A673 (cell line): ENCODE results near the gene OR7D2. TPM values are rescaled to one million over a fixed set of nuclear protein-coding genes. Genes with fewer than 3 reads are reported as not detected.
A peak's percentile ranks its signal among the peaks of the same experiment; 100 is the strongest.
"Not testable (repeated sequence)": the region's sequence is repeated elsewhere in the genome, so short reads cannot be mapped to it uniquely, and the experiment has no call there.

Source experiments
- BruUV-seq: library from RNA; stranded (reverse); fragments of 400-500 nt; replicated peaks from 2 replicates; lab custom pipeline; 2021; lab: Mats Ljungman, UMichigan
- CTCF ChIA-PET: fragments of 300-600 bp; sonication (Branson Sonifier 250); formaldehyde crosslinking; loops from one replicate; lab custom pipeline; 2022; ENCODE audit warnings: antibody characterized with exemption; lab: Charles Lee
- POLR2A ChIA-PET: fragments of 300-600 bp; sonication (Branson Sonifier 250); formaldehyde crosslinking; loops from one replicate; lab custom pipeline; 2022; ENCODE audit warnings: antibody characterized with exemption; ENCODE audit not compliant: low non-redundant PET; lab: Charles Lee
- DNase-seq: peaks from one replicate; pipeline ENCODE4 v3.0.0-alpha.2; 2015; ENCODE audit warnings: low spot score
- H3K27ac ChIP-seq: fragments of 200-600 bp; sonication (generic); 2 replicates; pipeline ENCODE4 v1.5.1; 2016; ENCODE audit warnings: mixed run types, low read depth, mild to moderate bottlenecking, mixed read lengths, antibody characterized with exemption, low read length; ENCODE audit not compliant: poor library complexity, severe bottlenecking
- H3K27me3 ChIP-seq: fragments of 200-600 bp; sonication (generic); replicated peaks from 2 replicates; pipeline ENCODE4 v1.6.1; 2017; ENCODE audit warnings: mixed run types, low read depth, mild to moderate bottlenecking, mixed read lengths, antibody characterized with exemption, low read length; ENCODE audit not compliant: insufficient read depth, poor library complexity
- H3K36me3 ChIP-seq: fragments of 200-600 bp; sonication (generic); 2 replicates; pipeline ENCODE4 v1.6.1; 2016; ENCODE audit warnings: mixed run types, mild to moderate bottlenecking, mixed read lengths, antibody characterized with exemption, low read length; ENCODE audit not compliant: insufficient read depth, poor library complexity, severe bottlenecking
- H3K4me1 ChIP-seq: fragments of 200-600 bp; sonication (generic); 2 replicates; pipeline ENCODE4 v1.6.1; 2017; ENCODE audit warnings: mixed run types, mild to moderate bottlenecking, mixed read lengths, antibody characterized with exemption, low read length; ENCODE audit not compliant: insufficient read depth, poor library complexity, severe bottlenecking
- H3K4me3 ChIP-seq: fragments of 200-600 bp; sonication (generic); 2 replicates; pipeline ENCODE4 v1.5.1; 2016; ENCODE audit warnings: low read depth, mixed run types, mild to moderate bottlenecking, mixed read lengths, low read length; ENCODE audit not compliant: poor library complexity, severe bottlenecking
- H3K9me3 ChIP-seq: fragments of 200-600 bp; sonication (generic); 2 replicates; pipeline ENCODE4 v1.6.1; 2016; ENCODE audit warnings: mixed run types, low read depth, mild to moderate bottlenecking, mixed read lengths, antibody characterized with exemption, low read length; ENCODE audit not compliant: poor library complexity, severe bottlenecking
- EZH2 ChIP-seq: fragments of 200-600 bp; sonication (generic); IDR thresholded peaks from 2 replicates; pipeline ENCODE4 v1.6.1; 2017; ENCODE audit warnings: borderline replicate concordance, low read depth, mild to moderate bottlenecking, mixed read lengths, antibody characterized with exemption, low read length; ENCODE audit not compliant: poor library complexity, severe bottlenecking
- intact Hi-C: fragments of 100-400 bp; cut with micrococcal nuclease; formaldehyde crosslinking; loops from one replicate; pipeline ENCODE4 v1.10.0; 2022; ENCODE audit not compliant: unreplicated experiment
- total RNA-seq: library from RNA; stranded (reverse); gene quantifications from 2 replicates; pipeline ENCODE4 v1.2.3, GENCODE V29; 2021
- TF ChIP-seq, protein P1 (sequence below): fragments of 300-800, 200-600 bp; sonication (generic); conservative IDR thresholded peaks from 2 replicates; pipeline ENCODE4 v1.5.1; 2017; ENCODE audit warnings: low read depth, mild to moderate bottlenecking, antibody characterized with exemption, low read length, moderate library complexity, mixed read lengths

OR7D2 gene
- total RNA-seq, 1 experiment from 2014 or later = not detected

DNA sequence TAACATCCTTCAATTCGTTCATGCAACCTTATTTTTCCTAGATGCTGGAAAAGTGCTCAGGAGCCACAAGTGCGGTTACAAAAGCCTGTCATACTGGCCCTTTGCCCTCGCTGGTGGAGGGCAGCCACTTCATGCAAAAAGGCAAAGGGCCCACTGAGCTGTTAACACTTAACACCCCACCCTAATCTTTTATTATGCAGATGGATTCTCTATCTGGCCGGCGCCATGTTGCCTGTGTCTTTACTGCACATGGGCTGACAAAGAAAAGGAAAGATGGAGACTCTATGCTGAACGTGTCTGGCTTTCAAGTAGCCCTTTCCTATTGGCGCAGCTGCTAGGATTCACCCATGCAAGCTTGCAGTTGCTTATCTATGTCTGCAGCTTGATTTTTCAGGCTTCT, 10.8 kb downstream of the OR7D2 start:
- ChIA-PET POLR2A (no interaction called here), CTCF (no interaction called here)
- Histone ChIP-seq H3K9me3 (no peaks in the 10 kb centered on the region), H3K4me1 (no peaks in the 10 kb centered on the region), H3K4me3 (no peak overlapping the region), H3K27me3 (peaks cover 17% of the 10 kb centered on the region), H3K36me3 (no peaks in the 10 kb centered on the region), H3K27ac (no peak overlapping the region)
- DNase-seq = no peak
- TF ChIP-seq, protein P1, sequence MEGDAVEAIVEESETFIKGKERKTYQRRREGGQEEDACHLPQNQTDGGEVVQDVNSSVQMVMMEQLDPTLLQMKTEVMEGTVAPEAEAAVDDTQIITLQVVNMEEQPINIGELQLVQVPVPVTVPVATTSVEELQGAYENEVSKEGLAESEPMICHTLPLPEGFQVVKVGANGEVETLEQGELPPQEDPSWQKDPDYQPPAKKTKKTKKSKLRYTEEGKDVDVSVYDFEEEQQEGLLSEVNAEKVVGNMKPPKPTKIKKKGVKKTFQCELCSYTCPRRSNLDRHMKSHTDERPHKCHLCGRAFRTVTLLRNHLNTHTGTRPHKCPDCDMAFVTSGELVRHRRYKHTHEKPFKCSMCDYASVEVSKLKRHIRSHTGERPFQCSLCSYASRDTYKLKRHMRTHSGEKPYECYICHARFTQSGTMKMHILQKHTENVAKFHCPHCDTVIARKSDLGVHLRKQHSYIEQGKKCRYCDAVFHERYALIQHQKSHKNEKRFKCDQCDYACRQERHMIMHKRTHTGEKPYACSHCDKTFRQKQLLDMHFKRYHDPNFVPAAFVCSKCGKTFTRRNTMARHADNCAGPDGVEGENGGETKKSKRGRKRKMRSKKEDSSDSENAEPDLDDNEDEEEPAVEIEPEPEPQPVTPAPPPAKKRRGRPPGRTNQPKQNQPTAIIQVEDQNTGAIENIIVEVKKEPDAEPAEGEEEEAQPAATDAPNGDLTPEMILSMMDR = no peak
- no peak for TF ChIP-seq EZH2
- BruUV-seq = no TSS peak
- intact Hi-C loops = no loop called here

DNA sequence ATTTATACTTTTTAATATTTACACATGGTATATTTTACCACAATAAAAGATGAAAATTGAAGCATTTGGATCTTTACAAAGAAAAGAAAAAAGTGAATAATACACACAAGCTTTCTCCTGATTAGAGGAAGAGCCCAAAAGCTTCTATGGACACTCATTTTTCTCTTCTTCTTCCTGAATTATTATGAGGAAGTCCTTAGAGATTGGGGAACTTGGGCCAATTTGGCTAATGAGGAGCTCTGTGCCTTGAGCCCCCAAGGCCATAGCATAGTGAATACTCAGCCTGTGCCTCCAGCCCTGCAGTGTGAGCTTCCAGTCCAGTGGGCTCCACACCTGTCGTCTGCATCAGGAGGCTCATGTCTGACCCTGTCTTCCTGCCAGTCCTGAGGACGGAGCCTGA, 19.3 kb downstream of the OR7D2 start:
- H3K27me3 ChIP-seq = peaks cover 11% of the 10 kb centered on the region
- H3K4me1 ChIP-seq, H3K9me3 ChIP-seq, H3K36me3 ChIP-seq, DNase-seq, H3K27ac ChIP-seq, H3K4me3 ChIP-seq, CTCF ChIA-PET, POLR2A ChIA-PET, intact Hi-C loops, BruUV-seq: not testable (repeated sequence)

DNA sequence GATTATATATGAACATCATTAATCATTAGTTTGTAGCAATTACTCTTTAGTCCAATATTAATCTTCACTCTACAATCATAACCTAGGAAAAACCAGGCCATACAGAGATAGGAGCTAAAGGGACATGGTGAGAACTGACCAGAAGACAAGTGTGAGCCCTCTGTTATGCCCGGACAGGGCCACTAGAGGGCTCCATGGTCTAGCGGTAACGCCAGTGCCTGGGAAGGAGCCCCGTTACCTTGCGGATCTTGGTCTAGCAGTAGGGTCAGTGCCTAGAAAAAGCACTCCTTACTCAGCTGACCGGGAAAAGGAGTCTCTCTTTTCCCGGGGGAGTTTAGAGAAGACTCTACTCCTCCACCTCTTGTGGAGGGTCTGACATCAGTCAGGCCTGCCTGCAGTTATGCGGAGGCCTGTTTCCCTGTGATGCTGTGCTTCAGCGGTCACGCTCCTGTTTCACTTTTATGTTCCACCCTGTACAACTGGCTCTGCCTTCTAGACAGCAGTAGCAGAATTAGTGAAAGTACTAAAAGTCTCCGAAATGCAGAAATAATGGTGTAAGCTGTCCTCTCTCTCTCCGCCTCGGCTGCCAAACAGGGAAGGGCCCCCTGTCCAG, 26.8 kb downstream of the OR7D2 start:
- BruUV-seq = no TSS peak
- Histone ChIP-seq H3K4me1 (no peaks in the 10 kb centered on the region), H3K9me3 (no peaks in the 10 kb centered on the region), H3K36me3 (no peaks in the 10 kb centered on the region), H3K4me3 (peak overlapping the region; percentile 32), H3K27me3 (no peaks in the 10 kb centered on the region), H3K27ac (no peak overlapping the region)
- intact Hi-C loops = loop anchor here (1.0 kb wide), 1 partner anchor 591 kb away; no protein-coding TSS in a partner anchor
- POLR2A ChIA-PET = no interaction called here
- TF ChIP-seq, protein P1 = peak; percentile 80
- no peak for TF ChIP-seq EZH2
- DNase-seq = peak; percentile 68
- CTCF ChIA-PET = interaction anchor here (0.5 to 1.4 kb wide), 7 partner anchors 64 to 588 kb away, joined by 3 to 5 read pairs (median 3); partner anchors contain the start of gene ZNF266

DNA sequence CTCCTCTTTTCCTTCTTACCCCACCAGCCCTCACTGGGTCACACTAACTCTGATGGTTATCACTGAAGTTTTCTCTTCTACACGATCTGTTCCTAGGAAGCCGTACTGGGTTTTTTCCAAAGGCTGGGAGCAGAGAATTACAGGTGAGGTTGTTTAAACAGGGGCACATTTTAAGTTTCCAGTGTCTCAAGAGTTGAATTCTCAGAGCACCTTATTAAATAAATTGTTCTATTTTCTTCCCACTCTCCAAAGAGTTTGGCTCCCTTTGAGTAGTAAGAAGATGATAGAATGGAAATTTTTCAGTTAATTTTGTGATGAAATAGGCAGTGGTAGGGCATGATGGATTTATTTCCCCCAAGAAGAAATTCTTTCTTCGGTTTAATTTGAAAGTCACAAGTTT, 40.7 kb downstream of the OR7D2 start, which contains the start of gene OR7D4:
TSS of gene OR7D4 (minus strand) at position 101 of the 400 bp plus-strand sequence. CDS start 4,752 bp downstream, outside the sequence.
- H3K36me3 ChIP-seq = no peaks in the 10 kb centered on the region
- peaks cover 4% of the 10 kb centered on the region for H3K9me3 ChIP-seq
- no peaks in the 10 kb centered on the region for H3K4me1 ChIP-seq
- no peaks in the 10 kb centered on the region for H3K27me3 ChIP-seq
- H3K4me3 ChIP-seq = no peak within 1 kb of the TSS
- TF ChIP-seq, protein P1 = no peak
- no peak for TF ChIP-seq EZH2
- no peak within 1 kb of the TSS for H3K27ac ChIP-seq
- ChIA-PET CTCF (no interaction called here), POLR2A (no interaction called here)
- intact Hi-C loops = no loop called here
- BruUV-seq = no TSS peak
- DNase-seq = no peak
